MCF 10A (cell line): ENCODE results near the gene ARHGAP12. TPM values are rescaled to one million over a fixed set of nuclear protein-coding genes. Genes with fewer than 3 reads are reported as not detected.

Source experiments
- BruUV-seq: library from RNA; stranded (reverse); fragments of 400-500 nt; replicated peaks from 2 replicates; lab custom pipeline; 2021; lab: Mats Ljungman, UMichigan
- CTCF ChIA-PET: fragments of 300-600 bp; sonication (Branson Sonifier 250); formaldehyde crosslinking; extraction: SDS; loops from one replicate; lab custom pipeline; 2021; ENCODE audit warnings: antibody characterized with exemption, inconsistent platforms; lab: Yijun Ruan, JAX
- POLR2A ChIA-PET: fragments of 300-600, 350-650 bp; sonication (Branson Sonifier 250); formaldehyde crosslinking; extraction: SDS; loops from one replicate; lab custom pipeline; 2020; ENCODE audit warnings: antibody characterized with exemption, inconsistent platforms; lab: Yijun Ruan, JAX
- DNase-seq: peaks from one replicate; pipeline ENCODE4 v3.0.0-alpha.2; 2018; ENCODE audit not compliant: unreplicated experiment
- H3K27ac Mint-ChIP-seq: one replicate; pipeline ENCODE4 v1.8.0; 2022; ENCODE audit warnings: mild to moderate bottlenecking, low read depth, mixed read lengths; ENCODE audit not compliant: unreplicated experiment
- H3K27me3 Mint-ChIP-seq: one replicate; pipeline ENCODE4 v1.8.0; 2022; ENCODE audit warnings: mixed read lengths; ENCODE audit not compliant: insufficient read depth, unreplicated experiment
- H3K36me3 Mint-ChIP-seq: one replicate; pipeline ENCODE4 v1.8.0; 2022; ENCODE audit warnings: mild to moderate bottlenecking, moderate library complexity, mixed read lengths; ENCODE audit not compliant: insufficient read depth, unreplicated experiment
- H3K4me1 Mint-ChIP-seq: one replicate; pipeline ENCODE4 v1.8.0; 2022; ENCODE audit warnings: mixed read lengths; ENCODE audit not compliant: insufficient read depth, unreplicated experiment
- H3K4me3 Mint-ChIP-seq: one replicate; pipeline ENCODE4 v1.8.0; 2022; ENCODE audit warnings: mild to moderate bottlenecking, moderate library complexity, mixed read lengths; ENCODE audit not compliant: unreplicated experiment
- H3K9me3 Mint-ChIP-seq: one replicate; pipeline ENCODE4 v1.8.0; 2022; ENCODE audit warnings: mixed read lengths; ENCODE audit not compliant: unreplicated experiment
- intact Hi-C: fragments of 100-400 bp; cut with micrococcal nuclease; formaldehyde crosslinking; loops from 2 replicates; pipeline ENCODE4 v1.14.1; 2022
- total RNA-seq: library from RNA; stranded (reverse); gene quantifications from 2 replicates; pipeline ENCODE4 v1.2.3, GENCODE V29; 2022
- TF ChIP-seq, protein P1 (sequence below): fragments of 200-600 bp; IDR thresholded peaks from one replicate; pipeline ENCODE4 v1.8.0; 2022; ENCODE audit warnings: antibody characterized with exemption, mild to moderate bottlenecking; ENCODE audit not compliant: unreplicated experiment

The ARHGAP12 gene
- total RNA-seq, 1 experiment from 2014 or later = 26.0 TPM

- peak; percentile 65 for DNase-seq
- H3K36me3 Mint-ChIP-seq = peaks cover 14% of the 10 kb centered on the region
- peak overlapping the region; percentile 77 for H3K27ac Mint-ChIP-seq
- H3K4me1 Mint-ChIP-seq = peaks cover 38% of the 10 kb centered on the region
- intact Hi-C loops = loop anchor here (10.0 kb wide), 1 partner anchor 479 kb away; the partner anchor contains the start of gene EPC1
- TF ChIP-seq, protein P1, sequence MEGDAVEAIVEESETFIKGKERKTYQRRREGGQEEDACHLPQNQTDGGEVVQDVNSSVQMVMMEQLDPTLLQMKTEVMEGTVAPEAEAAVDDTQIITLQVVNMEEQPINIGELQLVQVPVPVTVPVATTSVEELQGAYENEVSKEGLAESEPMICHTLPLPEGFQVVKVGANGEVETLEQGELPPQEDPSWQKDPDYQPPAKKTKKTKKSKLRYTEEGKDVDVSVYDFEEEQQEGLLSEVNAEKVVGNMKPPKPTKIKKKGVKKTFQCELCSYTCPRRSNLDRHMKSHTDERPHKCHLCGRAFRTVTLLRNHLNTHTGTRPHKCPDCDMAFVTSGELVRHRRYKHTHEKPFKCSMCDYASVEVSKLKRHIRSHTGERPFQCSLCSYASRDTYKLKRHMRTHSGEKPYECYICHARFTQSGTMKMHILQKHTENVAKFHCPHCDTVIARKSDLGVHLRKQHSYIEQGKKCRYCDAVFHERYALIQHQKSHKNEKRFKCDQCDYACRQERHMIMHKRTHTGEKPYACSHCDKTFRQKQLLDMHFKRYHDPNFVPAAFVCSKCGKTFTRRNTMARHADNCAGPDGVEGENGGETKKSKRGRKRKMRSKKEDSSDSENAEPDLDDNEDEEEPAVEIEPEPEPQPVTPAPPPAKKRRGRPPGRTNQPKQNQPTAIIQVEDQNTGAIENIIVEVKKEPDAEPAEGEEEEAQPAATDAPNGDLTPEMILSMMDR = no peak
- H3K27me3 Mint-ChIP-seq = no peaks in the 10 kb centered on the region
- ChIA-PET CTCF (interaction anchor here (0.6 to 0.7 kb wide), 2 partner anchors 22 to 1087 kb away, joined by 3 to 4 read pairs; no protein-coding TSS in a partner anchor), POLR2A (interaction anchor here (1.2 to 3.5 kb wide), 4 partner anchors 61 to 74 kb away, joined by 5 to 31 read pairs (median 8); partner anchors contain the start of gene ARHGAP12)
- no peaks in the 10 kb centered on the region for H3K9me3 Mint-ChIP-seq
- H3K4me3 Mint-ChIP-seq = peak overlapping the region; percentile 49
- no TSS peak for BruUV-seq
Observed at GRCh38 chr10:31866118-31866670, 62.4 kb downstream of the ARHGAP12 start.

- intact Hi-C loops = loop anchor here (5.0 to 10.0 kb wide), 2 partner anchors 142 to 480 kb away; partner anchors contain the start of gene EPC1
- CTCF ChIA-PET = interaction anchor here (0.6 kb wide), 1 partner anchor 14 kb away, joined by 4 read pairs; no protein-coding TSS in a partner anchor
Observed at GRCh38 chr10:31864834-31865518, 63.7 kb downstream of the ARHGAP12 start.

GRCh38 chr10:31855033-31855432 lies 73.6 kb downstream of the ARHGAP12 start:
- Mint-ChIP-seq H3K36me3 (peaks cover 18% of the 10 kb centered on the region), H3K4me3 (no peak overlapping the region), H3K27ac (no peak overlapping the region), H3K4me1 (peaks cover 5% of the 10 kb centered on the region), H3K27me3 (no peaks in the 10 kb centered on the region), H3K9me3 (no peaks in the 10 kb centered on the region)
- TF ChIP-seq, protein P1 = no peak
- no TSS peak for BruUV-seq
- intact Hi-C loops = no loop called here
- DNase-seq = no peak
- POLR2A ChIA-PET = no interaction called here
- CTCF ChIA-PET = interaction anchor here (1.1 kb wide), 1 partner anchor 94 kb away, joined by 3 read pairs; no protein-coding TSS in a partner anchor

More at GRCh38 chr10:31864834-31865518, 63.7 kb downstream of the ARHGAP12 start:
- peak overlapping the region; percentile 40 for H3K4me3 Mint-ChIP-seq
- H3K27me3 Mint-ChIP-seq = no peaks in the 10 kb centered on the region
- no peaks in the 10 kb centered on the region for H3K9me3 Mint-ChIP-seq
- peak; percentile 42 for DNase-seq
- no TSS peak for BruUV-seq
- peaks cover 38% of the 10 kb centered on the region for H3K4me1 Mint-ChIP-seq
- H3K27ac Mint-ChIP-seq = peak overlapping the region; percentile 77
- TF ChIP-seq, protein P1 = no peak
- POLR2A ChIA-PET = interaction anchor here (1.2 to 3.5 kb wide), 4 partner anchors 62 to 82 kb away, joined by 4 to 31 read pairs (median 8); partner anchors contain the start of gene ARHGAP12
- peaks cover 25% of the 10 kb centered on the region for H3K36me3 Mint-ChIP-seq

DNA sequence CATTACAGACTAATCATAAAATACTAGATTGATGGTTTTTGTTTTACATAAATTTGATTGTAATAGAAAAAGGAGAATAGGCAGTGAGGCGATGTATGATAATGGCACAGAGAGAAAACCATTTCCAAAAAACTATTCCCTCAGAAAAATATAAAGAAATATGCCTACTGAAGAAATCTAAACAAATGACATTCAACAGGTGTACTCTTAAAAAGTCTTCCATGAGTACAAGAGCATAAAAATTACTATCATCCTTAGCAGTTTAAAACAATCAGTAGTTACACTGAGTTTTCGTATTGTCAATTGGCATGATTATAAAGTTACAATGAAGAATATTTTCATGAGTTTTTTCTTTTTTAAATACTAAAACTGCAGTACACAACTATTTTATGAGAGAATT lies 75.0 kb downstream of the ARHGAP12 start:
- Mint-ChIP-seq H3K27ac (no peak overlapping the region), H3K4me3 (no peak overlapping the region), H3K4me1 (peaks cover 5% of the 10 kb centered on the region), H3K36me3 (peaks cover 10% of the 10 kb centered on the region), H3K27me3 (no peaks in the 10 kb centered on the region), H3K9me3 (no peaks in the 10 kb centered on the region)
- CTCF ChIA-PET = no interaction called here
- DNase-seq = no peak
- intact Hi-C loops = no loop called here
- TF ChIP-seq, protein P1 = no peak
- no TSS peak for BruUV-seq
- POLR2A ChIA-PET = no interaction called here
